ENCODE measurements around the gene JUND.

GRCh38 chr19:18319591-18320135 lies 38.2 kb upstream of the JUND start:
- TF ChIP-seq CTCF (optimal IDR thresholded peaks at IDR 0.05 in 1 of 3, IDR thresholded peaks at IDR 0.05 in 1 of 3, conservative IDR thresholded peaks at IDR 0.05 in 1 of 3; ENCODE audit: extremely low read depth in 1 of 3, insufficient read depth in 2 of 3, low read length in 3 of 3) (no peak), EZH2 (IDR thresholded peaks at IDR 0.05; ENCODE audit: low read length) (no peak)
